AG04449 (cell line): Measurements from ENCODE around the gene GCDH.
A peak's percentile ranks its signal among the peaks of the same experiment; 100 is the strongest.
"Not testable (repeated sequence)": the region's sequence is repeated elsewhere in the genome, so short reads cannot be mapped to it uniquely, and the experiment has no call there.

ENCODE experiments used
- CTCF ChIA-PET: fragments of 350-600 bp; formaldehyde crosslinking; extraction: SDS; loops from one replicate; lab custom pipeline; 2021; ENCODE audit warnings: antibody characterized with exemption; lab: Yijun Ruan, JAX
- POLR2A ChIA-PET: fragments of 400-600, 350-600 bp; formaldehyde crosslinking; extraction: SDS; loops from one replicate; lab custom pipeline; 2020; ENCODE audit warnings: antibody characterized with exemption, inconsistent platforms; lab: Yijun Ruan, JAX
- DNase-seq: peaks from one replicate; pipeline ENCODE4 v3.0.0-alpha.2; 2010; ENCODE audit warnings: low read depth, low spot score
- H3K4me3 ChIP-seq: 2 replicates; pipeline ENCODE4 v1.5.1; 2011; ENCODE audit warnings: low read depth, mild to moderate bottlenecking, control low read depth, low read length
- TF ChIP-seq, protein P1 (sequence below): IDR thresholded peaks from one replicate; pipeline ENCODE4 v1.5.1; 2011; ENCODE audit warnings: mild to moderate bottlenecking, moderate library complexity, low read length, control low read depth, inconsistent platforms; ENCODE audit not compliant: insufficient read depth; ENCODE audit errors: missing control alignments

GCDH gene

DNA sequence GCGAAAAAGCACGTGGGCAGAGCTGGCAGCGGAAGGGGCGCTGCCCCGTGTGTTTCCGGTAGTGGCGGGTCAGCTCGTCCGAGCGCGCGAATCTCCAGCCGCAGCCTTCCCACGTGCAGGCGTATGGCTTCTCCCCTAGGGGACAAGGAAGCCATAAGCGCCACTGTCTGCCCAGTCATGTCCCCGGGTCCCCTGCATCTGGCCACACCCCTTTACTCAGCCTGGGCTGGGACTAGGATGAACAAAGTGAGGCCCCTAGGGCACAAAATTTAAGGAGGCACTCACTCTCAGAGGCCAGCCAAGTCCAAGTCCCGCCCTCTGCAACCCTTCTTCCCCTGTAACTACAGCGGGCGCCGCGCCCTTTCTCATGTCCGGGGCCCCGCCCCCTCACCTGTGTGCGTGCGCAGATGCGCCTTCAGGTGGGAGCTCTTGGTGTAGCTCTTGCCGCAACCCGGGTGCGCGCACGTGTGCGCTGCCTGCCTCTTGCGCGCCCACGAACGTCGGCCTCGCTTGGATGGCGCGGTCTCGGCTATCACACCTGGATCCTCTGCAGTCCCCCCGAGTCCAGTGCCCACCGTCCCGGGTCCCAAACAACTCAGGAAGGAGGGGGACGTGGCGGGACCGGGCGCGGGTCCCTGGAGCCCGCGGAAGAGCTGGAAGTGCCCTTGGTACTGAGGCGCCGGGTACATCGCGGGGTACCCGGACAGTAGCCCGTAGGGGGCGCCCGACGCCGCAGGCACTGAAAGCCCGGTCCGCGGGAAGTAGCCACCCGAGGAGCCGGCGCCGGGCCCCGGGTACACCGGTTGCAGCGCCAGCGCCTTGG is 5.8 kb upstream of the GCDH start:
- H3K4me3 ChIP-seq, result peak overlapping the region; percentile 25
- CTCF ChIA-PET, result interaction anchor here (0.6 to 3.6 kb wide), 4 partner anchors 14 to 126 kb away, joined by 3 to 21 read pairs (median 4); no protein-coding TSS in a partner anchor
- POLR2A ChIA-PET, result interaction anchor here (0.9 kb wide), 1 partner anchor 12 kb away, joined by 3 read pairs; no protein-coding TSS in a partner anchor
- TF ChIP-seq, protein P1, sequence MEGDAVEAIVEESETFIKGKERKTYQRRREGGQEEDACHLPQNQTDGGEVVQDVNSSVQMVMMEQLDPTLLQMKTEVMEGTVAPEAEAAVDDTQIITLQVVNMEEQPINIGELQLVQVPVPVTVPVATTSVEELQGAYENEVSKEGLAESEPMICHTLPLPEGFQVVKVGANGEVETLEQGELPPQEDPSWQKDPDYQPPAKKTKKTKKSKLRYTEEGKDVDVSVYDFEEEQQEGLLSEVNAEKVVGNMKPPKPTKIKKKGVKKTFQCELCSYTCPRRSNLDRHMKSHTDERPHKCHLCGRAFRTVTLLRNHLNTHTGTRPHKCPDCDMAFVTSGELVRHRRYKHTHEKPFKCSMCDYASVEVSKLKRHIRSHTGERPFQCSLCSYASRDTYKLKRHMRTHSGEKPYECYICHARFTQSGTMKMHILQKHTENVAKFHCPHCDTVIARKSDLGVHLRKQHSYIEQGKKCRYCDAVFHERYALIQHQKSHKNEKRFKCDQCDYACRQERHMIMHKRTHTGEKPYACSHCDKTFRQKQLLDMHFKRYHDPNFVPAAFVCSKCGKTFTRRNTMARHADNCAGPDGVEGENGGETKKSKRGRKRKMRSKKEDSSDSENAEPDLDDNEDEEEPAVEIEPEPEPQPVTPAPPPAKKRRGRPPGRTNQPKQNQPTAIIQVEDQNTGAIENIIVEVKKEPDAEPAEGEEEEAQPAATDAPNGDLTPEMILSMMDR, result peak; percentile 59
- no peak for DNase-seq

DNA sequence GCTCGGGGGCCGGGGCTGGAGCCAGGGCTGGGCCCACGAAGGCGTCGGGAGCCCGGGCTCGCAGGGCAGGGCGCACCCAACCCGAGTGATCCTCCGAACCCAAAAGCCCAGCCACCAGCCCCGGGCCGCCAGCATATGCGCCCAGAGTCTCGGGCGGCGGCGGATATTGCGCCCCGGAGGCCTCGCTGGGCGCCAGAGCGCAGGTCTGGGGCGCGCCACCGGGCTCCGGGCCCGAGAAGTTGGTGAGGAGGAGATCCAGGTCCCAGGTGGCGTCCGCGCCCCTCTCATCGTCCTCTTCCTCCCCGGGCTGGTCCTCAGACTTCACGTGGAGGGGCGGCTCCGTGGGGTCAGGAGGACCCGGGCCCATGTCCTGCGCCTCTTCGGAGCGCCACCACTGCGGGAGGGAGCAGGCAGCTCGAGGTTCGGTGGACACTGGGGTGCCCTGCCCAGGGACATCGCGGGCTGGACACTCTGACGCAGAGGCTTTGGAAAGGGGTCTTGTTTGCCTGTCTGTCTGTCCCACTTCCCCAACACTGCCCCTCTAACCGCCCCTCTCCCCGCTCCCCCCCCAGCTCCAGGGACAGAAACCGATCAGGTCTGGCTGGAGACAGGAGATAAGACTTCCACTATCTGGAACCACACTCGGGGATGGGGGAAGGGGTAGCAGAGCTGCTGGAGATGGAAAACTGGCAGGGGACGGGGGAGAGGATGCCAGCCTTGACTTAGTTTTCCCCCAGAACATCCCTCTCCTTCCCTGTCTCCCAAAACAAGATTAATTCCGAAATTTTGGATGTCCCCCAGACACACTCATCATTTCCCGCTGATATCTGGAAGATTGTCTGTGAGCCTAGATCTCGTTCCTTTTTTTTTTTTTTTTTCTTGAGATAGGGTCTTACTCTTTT is 5.0 kb upstream of the GCDH start:
- no peak for DNase-seq
- CTCF ChIA-PET, result interaction anchor here (0.6 to 3.6 kb wide), 5 partner anchors 79 to 157 kb away, joined by 3 to 21 read pairs (median 3); no protein-coding TSS in a partner anchor
- peak overlapping the region; percentile 8; the same call in 1 of the 2 replicates for H3K4me3 ChIP-seq
- TF ChIP-seq, protein P1, result no peak
- POLR2A ChIA-PET, result no interaction called here

DNA sequence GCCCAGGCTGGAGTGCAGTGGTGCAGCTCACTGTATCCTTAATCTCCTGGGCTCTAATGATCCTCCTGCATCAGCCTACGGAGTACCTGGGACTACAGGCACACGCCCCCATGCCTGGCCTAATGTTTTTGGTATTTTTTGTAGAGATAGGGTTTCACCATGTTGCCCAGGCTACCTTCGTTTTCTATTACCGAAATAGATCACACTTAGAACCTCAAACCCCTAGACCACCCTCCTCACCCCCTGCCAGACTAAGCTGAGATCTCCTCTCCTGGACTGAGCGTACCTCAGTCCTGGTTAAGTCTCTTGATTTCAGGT is 4.3 kb upstream of the GCDH start:
- CTCF ChIA-PET, result interaction anchor here (0.6 to 3.6 kb wide), 4 partner anchors 12 to 158 kb away, joined by 3 to 21 read pairs (median 3); no protein-coding TSS in a partner anchor
- no peak overlapping the region for H3K4me3 ChIP-seq

DNA sequence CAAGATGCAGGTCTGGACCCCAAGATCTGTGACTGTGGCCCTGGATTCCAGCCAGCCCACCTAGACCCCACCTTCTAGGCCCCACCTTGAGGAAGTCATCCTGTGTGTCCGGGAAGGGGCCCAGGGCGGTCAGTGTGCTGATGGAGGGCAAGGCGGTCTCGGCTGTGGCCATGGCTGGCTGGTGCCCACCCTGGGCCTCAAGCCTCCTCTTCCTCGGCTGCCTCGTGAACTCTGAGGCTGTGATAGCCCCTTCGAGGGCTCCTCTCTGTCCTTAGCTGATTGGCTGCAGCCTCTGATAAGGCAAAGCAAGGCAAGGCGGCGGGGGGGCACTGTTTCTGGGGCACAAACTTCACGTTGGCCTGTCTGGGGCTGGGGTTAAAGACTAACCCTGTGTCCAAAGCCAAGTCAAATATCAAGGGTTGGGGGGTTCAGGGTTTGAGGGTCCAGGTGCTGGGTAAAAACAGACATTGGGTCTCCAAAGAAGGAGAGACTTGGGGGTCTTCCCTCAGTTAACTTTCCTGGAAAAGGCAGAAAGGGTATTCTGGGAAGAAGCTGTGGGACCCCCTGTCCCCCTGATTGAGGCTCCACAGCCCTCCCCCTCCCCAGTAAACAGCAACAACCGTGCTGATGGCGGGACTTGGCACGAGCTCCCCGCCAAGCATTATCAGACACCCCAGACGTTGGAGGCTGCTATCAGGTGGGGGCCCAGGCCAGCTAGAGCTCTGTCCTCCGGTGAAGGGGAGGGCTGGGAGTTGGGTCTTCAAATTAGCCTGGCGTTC is 3.8 kb upstream of the GCDH start, which contains the start of gene KLF1:
KLF1 (minus strand) TSS at position 233 of the 779 bp plus-strand sequence; CDS start at position 172, 61 bp downstream.
- no peak within 1 kb of the TSS for H3K4me3 ChIP-seq

More for the DNA sequence above, 4.3 kb upstream of the GCDH start:
- TF ChIP-seq, protein P1, result no peak
- no peak for DNase-seq
- POLR2A ChIA-PET, result no interaction called here

DNA sequence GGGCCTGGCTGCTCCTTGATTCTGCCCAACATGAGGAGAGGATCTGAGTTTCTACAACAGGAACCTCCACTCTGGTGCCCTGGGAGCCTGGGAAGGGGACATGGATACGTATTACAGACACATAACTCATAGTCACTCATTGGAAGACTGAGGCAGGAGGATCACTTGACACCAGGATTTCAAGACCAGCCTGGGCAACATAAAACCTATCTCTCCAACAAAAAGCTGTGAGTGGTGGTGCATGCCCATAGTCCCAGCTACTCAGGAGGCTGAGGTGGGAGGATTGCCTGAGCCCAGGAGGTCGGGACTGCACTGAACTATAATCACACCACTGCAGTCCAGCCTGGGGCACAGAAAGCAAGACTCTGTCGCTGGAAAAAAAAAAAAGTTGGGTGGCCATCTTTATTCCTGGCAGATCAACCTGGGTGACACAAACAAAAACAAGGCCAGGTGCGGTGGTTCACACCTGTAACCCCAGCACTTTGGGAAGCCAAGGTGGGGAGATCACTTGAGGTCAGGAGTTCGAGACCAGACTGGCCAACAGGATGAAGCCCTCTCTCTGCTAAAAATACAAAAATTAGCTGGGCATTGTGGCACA is 2.9 kb upstream of the GCDH start:
- CTCF ChIA-PET, result interaction anchor here (0.6 kb wide), 1 partner anchor 75 kb away, joined by 3 read pairs; no protein-coding TSS in a partner anchor
- TF ChIP-seq, protein P1, result no peak
- no peak overlapping the region for H3K4me3 ChIP-seq
- POLR2A ChIA-PET, result no interaction called here
- no peak for DNase-seq

More for the DNA sequence above, 3.8 kb upstream of the GCDH start, which contains the start of gene KLF1:
- TF ChIP-seq, protein P1, result no peak
- no peak for DNase-seq
- CTCF ChIA-PET, result interaction anchor here (0.9 to 3.6 kb wide), 3 partner anchors 12 to 121 kb away, joined by 3 to 21 read pairs (median 3); no protein-coding TSS in a partner anchor
- POLR2A ChIA-PET, result no interaction called here

DNA sequence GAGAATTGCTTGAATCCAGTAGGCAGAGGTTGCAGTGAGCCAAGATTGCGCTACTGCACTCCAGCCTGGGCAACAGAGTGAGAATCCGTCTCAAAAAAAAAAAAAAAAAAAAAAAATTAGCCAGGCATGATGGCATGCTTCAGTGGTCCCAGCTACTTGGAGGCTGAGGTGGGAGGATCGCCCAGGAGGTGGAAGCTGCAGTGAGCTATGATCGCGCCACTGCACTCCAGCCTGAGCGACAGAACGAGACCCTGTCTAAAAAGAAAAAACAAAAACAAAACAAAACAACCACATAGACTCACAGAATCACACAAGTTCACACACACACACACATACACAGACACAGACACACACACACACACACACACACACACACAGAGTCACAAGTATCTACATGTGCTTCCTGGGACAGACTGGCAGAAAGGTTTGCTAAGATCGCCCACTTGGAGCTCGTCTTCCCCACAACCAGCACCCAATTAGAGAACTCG is 617 bp upstream of the GCDH start:
- POLR2A ChIA-PET, result interaction anchor here (1.8 kb wide), 1 partner anchor 10 kb away, joined by 9 read pairs; the partner anchor contains the start of gene DNASE2
- CTCF ChIA-PET, result interaction anchor here (0.6 to 2.9 kb wide), 8 partner anchors 8 to 75 kb away, joined by 3 to 17 read pairs (median 4); partner anchors contain the start of gene DNASE2
- peak overlapping the region; percentile 47 for H3K4me3 ChIP-seq

More for the DNA sequence above, 617 bp upstream of the GCDH start:
- not testable (repeated sequence) for DNase-seq
